HG02759 (cell line): Measurements from ENCODE around the gene SPACA4.
"Not testable (repeated sequence)": the region's sequence is repeated elsewhere in the genome, so short reads cannot be mapped to it uniquely, and the experiment has no call there.

Experiments used
- ATAC-seq: cut with Tn5 transposase; IDR thresholded peaks from one replicate; pipeline ENCODE4 v1.9.1; 2021; ENCODE audit warnings: mild to moderate bottlenecking, moderate library complexity; ENCODE audit not compliant: unreplicated experiment

Gene SPACA4

GRCh38 chr19:48606463-48607358 is at the start of gene SPACA4:
TSS of gene SPACA4 (plus strand) at chr19:48606742. CDS start at chr19:48606979, 237 bp downstream.
- no peak for ATAC-seq

GRCh38 chr19:48556825-48557224 is 49.7 kb upstream of the SPACA4 start:
- no peak for ATAC-seq

- no peak for ATAC-seq
Observed at GRCh38 chr19:48558018-48558684, 48.4 kb upstream of the SPACA4 start.

- ATAC-seq, result no peak
Observed at GRCh38 chr19:48560095-48560530, 46.4 kb upstream of the SPACA4 start.

- no peak for ATAC-seq
Observed at GRCh38 chr19:48561412-48561811, 45.1 kb upstream of the SPACA4 start.

GRCh38 chr19:48565090-48565489 is 41.5 kb upstream of the SPACA4 start:
- no peak for ATAC-seq

- ATAC-seq, result no peak
Observed at GRCh38 chr19:48568345-48568886, 38.1 kb upstream of the SPACA4 start.

GRCh38 chr19:48569814-48570213 is 36.7 kb upstream of the SPACA4 start:
- no peak for ATAC-seq

- ATAC-seq, result no peak
Observed at GRCh38 chr19:48571378-48572162, 35.0 kb upstream of the SPACA4 start.

GRCh38 chr19:48573163-48573505 is 33.4 kb upstream of the SPACA4 start:
- no peak for ATAC-seq

- no peak for ATAC-seq
Observed at GRCh38 chr19:48575931-48576622, 30.5 kb upstream of the SPACA4 start.

GRCh38 chr19:48577908-48578307 is 28.6 kb upstream of the SPACA4 start:
- not testable (repeated sequence) for ATAC-seq

GRCh38 chr19:48578891-48579290 is 27.7 kb upstream of the SPACA4 start:
- no peak for ATAC-seq

GRCh38 chr19:48582168-48582567 is 24.4 kb upstream of the SPACA4 start:
- ATAC-seq, result no peak

- no peak for ATAC-seq
Observed at GRCh38 chr19:48587387-48587786, 19.2 kb upstream of the SPACA4 start.

- ATAC-seq, result no peak
Observed at GRCh38 chr19:48588670-48589401, 17.7 kb upstream of the SPACA4 start.

GRCh38 chr19:48591021-48591420 is 15.5 kb upstream of the SPACA4 start:
- no peak for ATAC-seq

- no peak for ATAC-seq
Observed at GRCh38 chr19:48595171-48595570, 11.4 kb upstream of the SPACA4 start.

GRCh38 chr19:48595833-48596232 is 10.7 kb upstream of the SPACA4 start:
- ATAC-seq, result no peak

GRCh38 chr19:48596237-48596636 is 10.3 kb upstream of the SPACA4 start:
- no peak for ATAC-seq
